NCI-H1436 (cell line): Measurements from ENCODE around the gene MYL4.
"Not testable (repeated sequence)": the region's sequence is repeated elsewhere in the genome, so short reads cannot be mapped to it uniquely, and the experiment has no call there.

Experiments
- DNase-seq: peaks from one replicate; lab custom pipeline; 2025; lab: John Stamatoyannopoulos, UW

The MYL4 gene

DNA sequence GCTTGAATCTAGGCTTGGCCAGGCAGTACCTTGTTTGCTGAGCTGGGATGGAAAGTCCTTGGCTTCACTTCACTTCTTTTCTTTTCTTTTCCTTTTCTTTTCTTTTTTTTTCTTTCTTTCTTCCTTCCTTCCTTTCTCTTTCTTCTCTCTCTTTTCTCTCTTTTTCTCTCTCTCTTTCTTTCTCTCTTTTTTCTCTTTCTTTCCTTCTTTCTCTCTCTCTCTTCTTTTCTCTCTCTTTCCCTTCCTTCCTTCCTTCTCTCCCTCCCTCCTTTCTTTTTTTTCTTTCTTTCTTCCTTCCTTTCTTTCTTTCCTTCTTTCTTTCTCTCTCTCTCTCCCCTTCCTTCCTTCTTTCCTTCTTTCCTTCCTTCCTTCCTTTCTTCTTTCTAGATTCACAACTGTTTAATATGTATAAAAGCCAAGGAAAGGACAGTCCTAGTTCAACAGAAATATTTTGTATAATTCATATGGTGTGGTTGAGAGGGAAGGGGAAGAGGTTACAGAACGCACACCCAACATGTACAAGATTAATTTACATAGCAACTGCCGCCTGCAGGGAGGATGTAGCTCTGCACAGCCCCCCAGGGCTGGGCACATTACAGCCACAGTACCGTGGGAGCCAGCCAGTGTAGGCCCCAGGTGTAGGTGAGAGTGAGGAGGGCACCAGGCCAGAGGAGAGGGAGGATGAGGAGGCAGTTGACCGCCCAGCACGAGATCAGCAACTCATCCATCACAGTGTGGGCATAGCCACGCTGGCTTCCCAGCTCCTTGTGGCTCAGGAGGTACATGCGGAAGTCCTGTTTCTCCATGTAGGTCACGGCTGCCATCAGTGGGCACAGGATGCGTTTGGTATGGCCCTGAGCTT is 34.8 kb downstream of the MYL4 start:
- no peak for DNase-seq

DNA sequence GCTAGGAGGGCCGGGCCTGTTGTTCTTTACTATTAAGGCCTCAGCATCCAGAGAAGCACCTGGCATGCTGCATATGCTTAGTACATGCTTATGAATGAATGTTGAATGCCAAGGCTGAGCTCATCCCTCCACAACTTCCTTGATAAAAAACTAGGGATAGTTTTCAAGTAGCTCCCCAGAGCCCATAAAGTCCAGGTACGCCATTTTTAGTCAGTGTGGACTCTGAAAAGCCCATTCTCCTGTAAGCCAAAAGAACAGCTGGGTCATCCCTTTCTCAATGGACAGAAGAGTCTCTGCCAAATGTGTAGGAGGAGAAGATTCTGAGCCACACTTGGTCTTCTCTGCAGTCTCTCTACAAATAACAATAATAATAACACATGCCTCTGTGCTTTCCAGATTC is 35.5 kb downstream of the MYL4 start:
- DNase-seq: no peak

DNA sequence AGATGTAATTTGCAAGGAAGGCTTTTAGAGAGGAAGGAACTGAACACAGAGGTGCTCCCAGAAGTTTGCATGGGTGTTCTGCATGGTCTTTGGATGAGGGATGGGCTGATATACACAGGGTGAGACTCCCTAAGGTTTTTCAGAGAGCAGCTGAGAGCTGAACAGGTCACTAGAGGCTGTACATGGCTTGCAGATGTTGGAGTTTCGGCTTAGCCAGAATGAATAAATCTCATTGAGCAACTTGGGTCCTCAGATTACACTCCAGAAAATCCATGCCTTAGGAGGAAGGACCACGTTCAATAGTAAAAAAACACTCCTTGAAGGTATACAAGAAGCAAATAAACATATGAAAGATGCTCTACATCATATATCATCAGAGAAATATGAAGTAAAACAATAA is 37.0 kb downstream of the MYL4 start:
- no peak for DNase-seq

DNA sequence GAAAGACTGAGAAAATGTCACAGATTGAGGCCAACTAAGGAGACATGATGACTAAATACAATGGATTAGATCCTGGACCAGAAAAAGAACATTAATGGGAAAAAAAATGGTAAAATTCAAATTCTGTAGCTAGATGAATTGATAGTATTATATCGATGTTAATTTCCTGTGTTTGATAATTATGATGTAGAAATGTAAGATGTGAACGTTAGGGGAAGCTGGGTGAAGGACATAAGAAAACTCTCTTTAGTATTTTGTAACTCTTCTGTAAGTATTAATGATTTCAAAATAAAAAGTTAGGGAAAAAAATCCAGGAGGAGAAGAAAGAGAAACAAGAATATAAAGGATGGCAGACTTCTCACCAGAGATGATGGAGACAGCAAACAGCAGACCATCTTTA is 41.7 kb downstream of the MYL4 start:
- DNase-seq: no peak

DNA sequence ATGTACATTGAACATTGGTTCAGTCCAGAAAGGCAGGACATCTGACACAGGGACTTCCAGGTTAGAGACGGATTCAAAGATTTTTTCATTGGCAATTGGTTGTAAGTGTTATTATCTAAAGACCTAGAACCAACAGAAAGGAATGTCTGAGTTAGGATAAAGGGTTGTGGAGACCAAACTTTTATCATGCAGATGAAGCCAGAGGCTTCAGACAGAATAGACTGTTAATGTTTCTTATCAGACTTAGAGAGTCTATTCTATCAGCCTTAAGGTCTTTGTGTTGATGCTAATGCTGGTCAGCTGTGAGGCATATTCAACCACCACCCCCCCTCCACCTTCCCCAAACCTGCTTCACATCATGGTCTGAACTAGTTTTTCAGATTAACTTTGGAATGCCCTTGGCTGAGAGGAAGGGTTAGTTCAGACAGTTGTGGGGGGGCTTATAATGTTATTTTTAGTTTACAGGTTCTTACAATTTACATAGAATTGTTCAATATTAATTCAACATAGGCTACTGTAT is 42.3 kb downstream of the MYL4 start:
- no peak for DNase-seq

DNA sequence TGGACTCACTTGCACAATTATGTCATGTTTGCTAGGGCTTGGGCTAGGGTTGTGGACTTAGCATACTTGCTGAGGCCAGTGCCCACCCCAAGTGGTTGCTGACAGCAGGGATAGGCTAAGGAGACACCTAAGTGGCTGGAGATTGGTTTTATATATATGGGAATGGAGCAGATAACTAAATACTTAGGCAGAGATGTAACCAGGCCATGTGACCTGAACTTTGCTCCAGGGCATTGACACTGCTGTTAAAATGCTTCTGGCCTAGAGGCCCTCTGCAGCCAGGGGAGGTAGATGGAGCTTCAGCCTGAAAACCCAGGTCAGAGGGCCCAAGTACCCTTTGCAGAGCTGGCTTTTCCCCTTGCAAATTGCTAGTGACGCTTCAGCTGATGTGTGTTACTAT is 43.1 kb downstream of the MYL4 start:
- DNase-seq: no peak

DNA sequence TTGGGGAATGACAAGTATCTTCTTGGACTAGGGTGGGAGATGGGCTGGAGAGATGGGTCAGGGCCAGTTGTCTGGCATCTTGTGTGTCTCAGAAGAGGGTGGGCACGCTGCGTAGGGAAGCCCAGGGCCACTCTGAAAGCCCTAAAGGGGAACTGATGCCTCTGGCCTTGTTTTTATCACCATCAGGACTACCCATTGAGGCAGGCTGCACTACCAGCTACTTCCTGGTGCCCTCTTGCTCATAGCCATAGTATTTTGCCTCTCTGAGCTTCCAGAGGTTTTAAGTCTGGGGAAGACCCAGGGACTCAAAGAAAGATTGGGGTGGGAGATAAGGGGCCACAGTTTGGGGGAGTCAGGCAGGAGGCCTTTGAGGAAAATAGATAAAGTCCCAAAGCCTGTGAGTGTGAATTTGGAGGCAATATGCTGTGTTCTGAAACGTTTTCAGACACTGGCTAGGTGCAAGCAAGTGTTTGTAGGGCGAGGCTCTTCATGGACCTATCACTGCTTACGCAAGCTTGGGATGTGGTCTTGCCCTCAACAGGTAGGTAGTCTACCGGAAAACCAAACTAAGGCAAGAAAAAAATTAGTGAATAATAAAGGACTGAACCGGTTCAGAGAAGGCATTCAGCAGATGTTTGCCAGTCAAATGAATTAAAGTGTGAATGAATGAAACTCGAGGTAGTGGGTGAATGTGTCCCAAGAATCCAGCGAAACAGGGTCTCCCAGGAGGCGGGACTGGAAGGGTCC is 43.8 kb downstream of the MYL4 start:
- no peak for DNase-seq

DNA sequence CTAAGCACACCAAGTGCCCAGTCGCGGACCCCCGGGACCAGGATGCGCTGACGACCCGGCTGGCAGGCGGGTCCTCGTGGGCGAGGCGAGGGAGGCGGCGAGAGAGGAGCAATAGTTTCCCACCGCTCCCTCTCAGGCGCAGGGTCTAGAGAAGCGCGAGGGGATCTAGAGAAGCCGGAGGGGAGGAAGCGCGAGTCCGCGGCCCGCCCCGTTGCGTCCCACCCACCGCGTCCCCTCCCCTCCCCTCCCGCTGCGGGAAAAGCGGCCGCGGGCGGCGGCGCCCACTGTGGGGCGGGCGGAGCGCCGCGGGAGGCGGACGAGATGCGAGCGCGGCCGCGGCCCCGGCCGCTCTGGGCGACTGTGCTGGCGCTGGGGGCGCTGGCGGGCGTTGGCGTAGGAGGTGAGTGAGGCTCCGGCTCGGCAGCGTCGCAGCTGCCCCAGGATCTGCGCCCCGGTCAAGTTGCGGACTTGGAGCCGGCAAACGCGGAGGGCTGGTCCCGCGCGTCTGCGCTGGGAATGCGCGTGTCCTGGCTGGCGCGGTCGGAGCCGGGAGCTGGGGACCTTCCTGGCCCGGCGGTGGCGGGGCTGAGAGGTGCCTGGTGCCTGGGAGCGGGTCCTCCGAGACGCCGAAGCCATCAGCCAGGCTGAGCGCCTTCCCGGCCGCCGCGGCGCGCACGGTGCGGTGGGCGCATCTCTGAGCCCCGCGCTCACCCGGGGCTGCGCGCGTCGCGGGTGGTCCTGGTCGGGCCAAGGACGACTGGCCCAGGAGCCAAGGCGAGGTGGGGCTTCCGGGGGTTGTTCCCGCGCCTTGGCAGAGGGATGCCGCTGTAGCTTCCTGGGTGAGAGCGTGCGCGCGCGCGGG is 44.6 kb downstream of the MYL4 start, which contains the start of gene ITGB3:
TSS of gene ITGB3 (plus strand) at position 287 of the 862 bp plus-strand sequence. CDS start at position 322, 35 bp downstream.
- DNase-seq: peak; percentile 67

DNA sequence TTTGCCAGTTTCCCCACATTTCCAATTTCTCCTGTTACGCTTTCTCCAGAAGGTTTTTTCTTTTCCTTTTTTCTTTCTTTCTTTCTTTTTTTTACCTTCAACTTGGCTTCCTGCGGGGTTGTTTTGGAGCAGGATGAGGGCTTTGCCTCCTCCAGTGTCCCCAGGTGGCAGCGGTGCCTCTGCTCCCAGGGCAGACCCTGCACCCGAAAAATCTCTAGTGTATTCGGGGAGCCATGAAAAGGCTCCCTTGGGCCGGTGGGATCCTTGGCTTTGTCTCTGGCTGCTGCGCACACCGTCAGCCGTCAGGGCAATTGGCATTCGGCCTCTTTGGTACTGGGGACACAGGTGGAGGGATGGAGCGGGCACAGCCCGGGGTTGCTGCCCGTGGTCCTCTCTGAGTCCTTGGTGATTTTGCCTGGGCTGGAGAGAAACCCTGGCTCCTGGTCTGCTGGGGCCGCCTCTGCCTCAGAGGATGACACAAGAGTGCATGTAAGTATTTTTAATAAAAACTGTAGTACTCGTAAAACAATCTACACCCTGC is 45.3 kb downstream of the MYL4 start:
- DNase-seq: no peak

DNA sequence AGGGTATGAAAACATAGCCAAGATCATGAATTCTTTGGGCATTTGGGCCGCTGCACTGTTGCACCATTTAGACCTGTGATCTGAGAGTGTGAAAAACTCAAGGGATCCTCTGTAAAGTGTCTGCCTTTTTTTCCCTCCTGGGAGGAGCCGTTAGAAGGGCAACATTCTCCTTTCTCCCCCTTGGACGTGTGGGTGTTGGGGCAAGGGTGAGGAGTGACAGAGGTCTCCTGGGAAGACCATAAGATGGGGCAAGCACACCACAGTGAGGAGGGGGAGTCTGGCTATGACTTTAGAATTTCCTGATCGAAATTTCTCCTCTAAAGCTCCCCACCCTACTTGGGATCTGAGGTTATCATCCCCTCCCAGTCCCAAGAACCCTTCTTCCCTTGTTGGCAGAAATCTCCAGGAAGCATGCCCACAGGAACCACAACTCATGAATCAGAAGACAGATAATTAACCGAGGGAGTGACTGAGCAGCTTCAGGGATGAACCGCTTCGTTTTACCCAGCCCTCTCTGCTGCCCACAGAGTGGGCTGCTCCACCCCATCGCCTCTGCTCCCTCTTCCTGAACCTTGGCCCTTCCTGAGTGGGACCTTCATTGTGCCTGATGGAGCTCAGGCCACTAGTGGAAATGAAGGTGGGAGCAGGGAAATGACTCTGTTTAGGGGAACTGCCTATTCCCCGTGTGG is 48.6 kb downstream of the MYL4 start:
- no peak for DNase-seq

DNA sequence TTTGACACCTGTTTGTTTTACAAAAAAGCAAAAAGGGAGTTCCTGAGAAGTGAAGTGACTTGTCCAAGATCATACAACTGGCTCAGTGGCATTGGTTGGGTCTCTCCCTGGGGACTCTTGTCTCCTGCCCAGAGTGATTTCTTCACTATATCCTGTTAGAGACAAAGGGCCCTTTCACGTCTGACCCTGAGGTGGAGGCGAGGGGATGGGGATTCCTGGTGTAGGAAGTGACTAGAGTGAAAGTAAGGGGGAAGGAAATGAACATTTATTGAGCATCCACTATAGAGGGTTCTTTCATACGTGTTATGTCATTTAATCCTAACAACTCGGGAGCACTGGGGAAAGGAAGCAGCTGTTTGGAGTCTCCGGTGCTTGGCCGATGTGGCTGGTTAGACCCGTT is 53.4 kb downstream of the MYL4 start:
- no peak for DNase-seq

DNA sequence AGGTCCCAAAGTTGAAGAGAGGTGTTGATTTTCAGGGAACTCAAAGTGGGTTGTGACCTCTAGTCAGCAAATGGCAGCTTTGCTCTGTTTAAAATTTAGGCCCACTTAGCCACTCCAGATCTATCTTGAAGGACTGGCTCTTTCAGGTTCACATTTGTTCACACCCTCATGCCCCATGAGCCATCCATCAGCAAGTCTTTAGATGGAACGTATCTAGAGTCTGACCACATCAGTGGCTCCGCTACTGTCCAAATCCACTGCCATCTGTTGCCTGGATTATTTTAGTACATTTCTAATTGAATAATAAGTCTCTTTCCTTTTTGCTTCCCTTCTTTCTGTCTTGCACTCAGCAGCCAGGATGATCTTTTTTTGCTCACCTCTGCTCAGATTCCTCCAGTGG is 55.0 kb downstream of the MYL4 start:
- no peak for DNase-seq

DNA sequence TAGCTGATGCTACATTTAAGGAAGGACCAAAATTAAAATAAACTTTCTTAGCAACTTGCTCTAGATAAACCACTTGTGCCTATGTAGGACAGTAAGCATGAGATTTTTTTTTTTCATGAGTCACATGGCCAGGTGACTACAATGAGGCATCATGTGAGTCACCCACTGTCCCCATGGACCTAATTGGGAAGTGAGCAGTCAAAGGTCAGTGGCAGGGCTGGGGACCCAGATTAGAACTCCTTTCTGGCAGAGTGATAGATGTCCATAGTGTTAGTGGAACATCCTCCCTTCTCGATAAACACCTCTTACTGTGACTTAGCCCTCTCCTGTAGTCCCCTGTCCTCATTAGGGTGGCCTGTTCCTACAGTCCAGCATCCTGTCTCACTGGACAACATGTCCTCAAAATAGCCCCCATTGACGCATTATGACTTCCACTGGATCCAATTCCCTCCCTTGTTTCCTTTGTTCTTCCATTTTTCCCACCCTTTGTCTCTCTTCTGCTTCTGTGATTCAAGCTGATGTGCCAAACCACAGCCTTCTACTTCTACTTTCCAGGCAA is 56.9 kb downstream of the MYL4 start:
- no peak for DNase-seq

DNA sequence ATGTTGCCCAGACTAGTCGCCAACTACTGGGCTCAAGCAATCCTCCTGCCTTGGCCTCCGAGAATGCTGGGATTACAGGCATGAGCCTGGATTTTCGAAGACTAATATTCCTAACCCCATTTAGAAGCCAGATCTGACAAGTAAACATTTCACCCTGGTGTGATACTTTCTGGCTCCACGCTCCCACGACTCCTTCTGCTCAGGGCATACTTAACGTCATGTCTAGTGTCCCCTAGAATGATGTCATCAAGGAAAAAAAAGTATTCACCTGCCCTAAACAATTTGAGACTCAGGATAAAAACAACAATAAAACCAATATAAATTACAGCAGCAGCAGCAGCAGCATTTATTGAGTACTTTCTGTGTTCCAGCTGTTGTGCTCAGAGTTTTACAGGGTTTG is 57.6 kb downstream of the MYL4 start:
- no peak for DNase-seq

DNA sequence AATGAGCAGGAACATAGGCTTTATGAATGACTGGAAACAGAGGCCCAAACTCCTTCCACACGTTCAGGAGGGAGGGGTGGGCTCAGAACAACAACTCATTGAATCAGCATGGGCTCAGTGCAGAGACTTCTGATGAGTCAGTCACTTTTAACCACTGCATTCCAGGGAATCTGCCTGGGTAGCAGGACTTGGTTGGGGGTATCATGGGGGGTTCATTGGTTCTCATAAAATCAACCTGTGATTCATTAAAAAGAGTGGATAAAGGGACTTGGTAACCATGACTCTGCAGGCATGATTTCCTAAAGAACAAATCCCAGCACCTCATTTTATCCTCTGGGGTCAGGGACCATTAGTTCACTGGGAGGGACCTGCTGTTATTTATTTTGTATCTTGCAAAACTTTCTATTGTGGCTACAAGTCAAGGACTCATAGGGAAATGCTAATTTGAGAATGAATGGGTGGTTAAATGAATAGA is 58.2 kb downstream of the MYL4 start:
- DNase-seq: no peak

DNA sequence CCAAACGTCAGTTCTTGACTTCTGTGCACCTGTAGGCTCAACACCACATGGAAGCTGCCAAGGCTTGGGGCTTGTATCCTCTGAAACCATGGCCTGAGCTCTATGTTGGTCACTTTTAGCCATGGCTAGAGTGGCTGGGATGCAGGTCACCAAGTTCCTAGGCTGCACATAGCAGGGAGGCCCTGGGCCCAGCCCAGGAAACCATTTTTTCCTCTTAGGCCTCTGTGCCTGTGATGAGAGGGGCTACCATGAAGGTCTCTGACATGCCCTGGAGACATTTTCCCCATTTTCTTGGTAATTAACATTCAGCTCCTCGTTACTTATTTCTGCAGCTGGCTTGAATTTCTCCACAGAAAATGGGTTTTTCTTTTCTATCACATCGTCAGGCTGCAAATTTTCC is 59.8 kb downstream of the MYL4 start:
- not testable (repeated sequence) for DNase-seq

DNA sequence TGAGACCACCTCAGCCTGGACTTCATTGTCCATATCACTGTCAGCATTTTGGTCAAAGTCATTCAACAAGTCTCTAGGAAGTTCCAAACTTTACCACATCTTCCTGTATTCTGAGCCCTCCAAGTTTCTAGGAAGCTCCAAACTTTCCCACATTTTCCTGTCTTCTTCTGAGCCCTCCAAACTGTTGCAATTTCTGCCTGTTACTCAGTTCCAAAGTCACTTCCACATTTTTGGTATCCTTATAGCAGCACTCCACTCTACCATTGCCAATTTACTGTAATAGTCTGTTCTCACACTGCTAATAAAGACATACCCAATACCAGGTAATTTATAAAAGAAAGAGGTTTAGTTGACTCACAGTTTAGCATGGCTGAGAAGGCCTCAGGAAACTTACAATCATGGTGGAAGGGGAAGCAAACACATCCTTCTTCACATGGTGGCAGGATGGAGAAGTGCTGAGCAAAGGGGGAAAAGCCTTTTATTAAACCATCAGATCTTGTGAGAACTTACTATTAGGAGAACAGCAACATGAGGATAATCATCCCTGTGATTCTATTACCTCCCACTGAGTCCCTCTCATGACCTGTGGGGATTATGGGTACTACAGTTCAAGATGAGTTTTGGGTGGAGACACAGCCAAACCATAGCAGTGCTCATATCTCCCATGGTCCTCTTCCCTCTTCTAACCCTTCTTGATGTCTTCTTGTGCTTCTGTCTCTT is 60.6 kb downstream of the MYL4 start:
- DNase-seq: not testable (repeated sequence)

DNA sequence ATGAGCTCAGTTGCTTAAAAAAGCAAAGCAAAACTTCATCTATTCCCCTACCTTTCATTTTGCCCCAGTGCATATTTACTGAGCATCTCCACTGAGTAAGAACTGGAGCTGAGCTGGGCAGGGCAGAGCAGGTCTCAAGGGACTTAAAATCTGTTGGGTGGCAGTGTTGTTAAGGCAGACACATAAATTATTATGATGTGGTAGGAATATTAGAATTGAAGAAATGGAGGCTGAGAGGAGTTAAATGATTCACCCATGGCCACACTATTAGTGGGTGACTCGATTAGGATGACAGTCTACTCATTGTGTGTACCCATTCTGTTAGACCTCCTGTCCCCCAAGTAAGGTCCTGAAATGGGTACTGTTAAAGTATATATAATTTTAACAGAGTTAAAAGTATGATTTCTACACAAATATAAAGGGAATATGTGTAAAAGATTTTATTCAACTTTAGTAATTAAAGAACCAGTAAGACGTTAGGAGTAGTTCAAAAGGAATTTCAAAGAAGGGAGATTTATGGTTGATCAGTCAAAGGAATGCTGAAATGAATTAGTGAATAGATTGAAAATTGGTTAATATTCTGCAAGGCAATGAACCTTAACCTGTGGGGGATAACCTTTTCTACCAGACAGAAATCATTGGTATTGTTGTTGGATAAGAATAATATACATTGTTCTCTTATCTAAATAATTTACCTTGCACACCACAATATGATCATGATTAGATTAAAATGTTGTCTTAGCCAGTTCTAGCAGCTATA is 62.0 kb downstream of the MYL4 start:
- no peak for DNase-seq

DNA sequence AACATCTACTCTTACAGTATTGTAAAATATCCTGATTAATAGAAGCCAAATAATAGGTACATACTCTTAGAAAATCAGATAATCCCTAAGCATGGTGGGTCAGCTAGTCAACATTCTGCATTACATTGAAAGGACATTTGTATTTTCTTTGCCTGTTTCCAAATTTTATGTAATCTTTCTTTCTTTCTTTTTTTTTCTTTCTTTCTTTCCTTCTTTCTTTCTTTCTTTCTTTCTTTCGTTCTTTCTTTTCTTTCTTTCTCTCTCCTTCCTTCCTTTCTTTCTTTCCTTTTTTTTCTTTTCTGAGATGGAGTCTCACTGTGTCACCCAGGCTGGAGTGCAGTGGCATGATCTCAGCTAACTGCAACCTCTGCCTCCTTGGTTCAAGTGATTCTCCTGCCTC is 63.3 kb downstream of the MYL4 start:
- no peak for DNase-seq
